Measurements from ENCODE around the gene ZNF853.

Gene ZNF853

DNA sequence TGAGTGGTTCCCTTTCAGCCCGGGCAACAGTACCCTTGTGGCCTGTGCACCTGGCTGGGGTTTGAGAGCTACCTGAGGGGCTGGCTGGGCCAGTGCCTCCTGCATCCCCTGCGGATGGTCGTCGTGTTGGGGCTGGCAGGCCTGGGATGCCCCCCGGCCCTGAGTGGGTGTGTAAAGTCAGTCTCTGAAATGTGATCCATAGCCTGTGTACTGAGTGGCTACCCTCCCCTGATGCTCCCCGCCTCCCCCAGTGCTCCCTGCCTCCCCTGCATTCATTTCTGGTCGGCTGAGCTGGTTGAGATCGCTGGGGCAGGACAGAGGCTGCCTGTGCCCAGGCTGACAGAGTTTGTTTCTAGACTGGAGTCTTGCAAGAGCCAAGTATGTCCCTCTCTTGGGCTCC, 31.1 kb downstream of the ZNF853 start:
- TF ChIP-seq, protein P1, sequence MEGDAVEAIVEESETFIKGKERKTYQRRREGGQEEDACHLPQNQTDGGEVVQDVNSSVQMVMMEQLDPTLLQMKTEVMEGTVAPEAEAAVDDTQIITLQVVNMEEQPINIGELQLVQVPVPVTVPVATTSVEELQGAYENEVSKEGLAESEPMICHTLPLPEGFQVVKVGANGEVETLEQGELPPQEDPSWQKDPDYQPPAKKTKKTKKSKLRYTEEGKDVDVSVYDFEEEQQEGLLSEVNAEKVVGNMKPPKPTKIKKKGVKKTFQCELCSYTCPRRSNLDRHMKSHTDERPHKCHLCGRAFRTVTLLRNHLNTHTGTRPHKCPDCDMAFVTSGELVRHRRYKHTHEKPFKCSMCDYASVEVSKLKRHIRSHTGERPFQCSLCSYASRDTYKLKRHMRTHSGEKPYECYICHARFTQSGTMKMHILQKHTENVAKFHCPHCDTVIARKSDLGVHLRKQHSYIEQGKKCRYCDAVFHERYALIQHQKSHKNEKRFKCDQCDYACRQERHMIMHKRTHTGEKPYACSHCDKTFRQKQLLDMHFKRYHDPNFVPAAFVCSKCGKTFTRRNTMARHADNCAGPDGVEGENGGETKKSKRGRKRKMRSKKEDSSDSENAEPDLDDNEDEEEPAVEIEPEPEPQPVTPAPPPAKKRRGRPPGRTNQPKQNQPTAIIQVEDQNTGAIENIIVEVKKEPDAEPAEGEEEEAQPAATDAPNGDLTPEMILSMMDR (IDR thresholded peaks at IDR 0.05; ENCODE audit: extremely low read depth, missing control alignments), result no peak
- DNase-seq (ENCODE audit: low spot score), result no peak

DNA sequence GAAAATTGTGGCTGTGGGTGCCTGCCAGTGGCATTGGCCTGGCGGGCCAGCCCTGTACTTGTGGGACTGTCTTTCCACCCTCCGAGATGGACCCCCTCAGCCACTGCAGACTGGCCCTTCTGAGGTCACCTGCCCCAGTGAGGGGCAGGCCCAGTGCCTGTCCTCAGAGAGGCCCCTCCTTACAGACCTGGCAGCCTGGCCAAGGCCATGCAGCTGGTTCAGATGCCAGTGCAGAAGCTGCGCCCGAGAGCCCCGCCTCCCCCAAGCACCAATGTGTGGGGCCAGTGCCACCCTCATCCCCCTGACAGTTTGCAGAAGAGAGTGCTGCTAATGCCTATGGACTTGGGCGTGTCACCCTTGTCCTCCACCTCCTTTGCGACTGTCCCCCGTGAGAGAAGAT, 31.7 kb downstream of the ZNF853 start:
- DNase-seq (ENCODE audit: low spot score), result no peak
- TF ChIP-seq, protein P1 (IDR thresholded peaks at IDR 0.05; ENCODE audit: extremely low read depth, missing control alignments), result no peak

DNA sequence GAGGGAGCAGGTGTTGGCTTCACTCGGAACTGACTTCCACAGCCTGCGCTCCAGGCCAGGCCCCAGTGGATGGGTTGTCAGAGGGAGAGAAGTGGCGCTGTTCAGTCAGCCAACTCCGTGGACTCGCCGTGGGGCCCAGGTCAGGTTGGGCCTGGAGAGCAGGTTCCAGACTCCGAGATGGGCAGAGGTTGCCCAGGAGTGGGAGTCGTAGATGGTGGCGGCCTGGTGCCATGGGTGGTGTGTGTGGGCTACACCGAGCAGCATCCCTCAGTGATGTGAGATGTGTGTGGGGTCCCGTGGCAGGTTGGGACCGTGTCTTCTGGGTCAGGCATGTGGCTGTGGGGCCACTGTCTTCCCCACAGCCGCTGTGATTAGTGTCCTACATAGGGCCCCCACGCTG, 32.1 kb downstream of the ZNF853 start:
- TF ChIP-seq, protein P1 (IDR thresholded peaks at IDR 0.05; ENCODE audit: extremely low read depth, missing control alignments), result no peak

DNA sequence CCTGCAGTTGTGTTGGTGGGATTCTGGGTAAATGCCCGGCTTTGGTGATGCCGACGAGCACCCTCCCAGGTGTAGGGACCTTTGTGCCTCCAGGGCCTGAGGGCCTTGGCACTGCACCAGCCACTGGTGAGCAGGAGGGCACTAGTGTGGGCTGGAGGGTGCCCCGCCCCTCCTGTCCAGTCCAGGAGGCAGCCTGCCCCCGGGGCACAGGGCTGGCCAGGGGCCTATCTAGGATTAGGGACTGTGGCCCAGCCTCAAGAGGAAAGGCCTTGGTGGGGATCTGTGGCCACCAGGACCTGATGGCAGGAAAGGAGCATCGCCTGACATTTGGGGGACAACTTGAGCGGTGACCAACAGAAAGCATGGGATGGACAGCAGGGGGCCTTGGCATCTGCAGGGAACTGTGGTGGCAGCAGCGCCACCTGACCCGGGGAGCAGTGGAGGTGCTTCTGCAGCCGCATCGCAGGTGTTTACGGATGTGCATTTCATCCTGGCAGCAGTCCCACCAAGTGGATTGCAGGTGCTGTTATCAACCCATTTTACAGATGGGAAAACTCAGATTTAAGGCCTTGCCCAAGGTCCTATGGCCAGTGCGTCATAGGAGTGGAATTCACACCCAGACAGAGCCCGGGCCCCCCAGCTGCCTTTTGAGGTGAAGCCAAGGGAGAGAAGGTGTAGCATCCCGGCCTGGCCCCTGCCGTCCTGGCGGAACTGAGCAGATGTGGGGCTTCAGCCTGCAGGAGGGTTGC, 32.8 kb downstream of the ZNF853 start:
- no peak for DNase-seq (ENCODE audit: low spot score)
- TF ChIP-seq, protein P1 (IDR thresholded peaks at IDR 0.05; ENCODE audit: extremely low read depth, missing control alignments), result no peak

More for the DNA sequence above, 32.1 kb downstream of the ZNF853 start:
- DNase-seq (ENCODE audit: low spot score), result no peak

DNA sequence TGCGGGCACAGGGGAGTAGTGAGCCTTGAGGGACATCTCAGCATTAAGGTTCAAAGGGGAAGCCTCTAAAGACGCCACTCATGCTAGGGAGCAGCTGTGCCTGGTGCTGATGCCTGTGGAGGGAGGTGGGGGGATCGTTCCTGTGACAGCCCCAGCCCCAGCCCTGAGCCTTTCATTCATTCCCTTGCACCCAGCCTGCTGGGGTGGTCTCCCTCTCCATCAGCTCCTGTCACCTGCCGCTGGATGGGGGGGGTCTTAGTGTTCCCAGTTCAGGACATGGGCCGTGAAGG, 33.4 kb downstream of the ZNF853 start:
- TF ChIP-seq, protein P1 (IDR thresholded peaks at IDR 0.05; ENCODE audit: extremely low read depth, missing control alignments), result no peak
- no peak for DNase-seq (ENCODE audit: low spot score)

DNA sequence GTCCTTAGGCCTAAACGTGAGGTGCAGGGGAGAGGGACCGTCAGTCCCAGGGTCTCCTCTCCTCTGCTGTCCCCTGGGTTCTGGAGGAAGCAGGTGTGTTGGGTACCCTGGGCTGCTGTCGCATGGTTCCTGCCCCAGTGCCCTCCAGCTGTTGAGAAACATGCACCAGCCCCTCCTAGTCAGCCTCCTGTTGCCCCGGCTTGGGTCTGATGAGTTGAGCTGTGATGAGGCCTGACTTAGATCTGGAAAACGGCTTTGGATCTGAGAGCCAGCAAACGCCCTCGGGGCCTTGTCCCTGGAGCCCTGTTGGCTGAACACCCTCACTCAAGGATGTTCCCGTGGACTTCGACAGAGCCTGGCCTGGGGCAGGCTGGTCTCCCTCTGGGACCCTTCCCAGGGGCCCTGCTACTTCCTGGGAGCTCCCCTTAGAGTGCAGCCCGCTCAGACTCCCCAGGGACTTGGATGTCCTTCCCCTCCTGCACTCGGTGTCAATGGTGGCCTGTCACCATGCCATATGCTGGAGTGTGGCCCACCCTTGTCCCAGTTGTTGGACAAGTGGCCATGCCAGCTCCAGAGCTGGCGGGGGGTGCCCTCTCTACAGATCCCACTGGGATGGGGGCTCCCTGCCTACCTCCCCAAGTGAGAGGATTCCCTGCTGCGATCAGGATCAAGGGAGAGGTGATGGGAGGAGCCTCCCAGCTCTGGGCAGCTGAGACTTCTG, 34.0 kb downstream of the ZNF853 start:
- no peak for DNase-seq (ENCODE audit: low spot score)
- TF ChIP-seq, protein P1 (IDR thresholded peaks at IDR 0.05; ENCODE audit: extremely low read depth, missing control alignments), result no peak

DNA sequence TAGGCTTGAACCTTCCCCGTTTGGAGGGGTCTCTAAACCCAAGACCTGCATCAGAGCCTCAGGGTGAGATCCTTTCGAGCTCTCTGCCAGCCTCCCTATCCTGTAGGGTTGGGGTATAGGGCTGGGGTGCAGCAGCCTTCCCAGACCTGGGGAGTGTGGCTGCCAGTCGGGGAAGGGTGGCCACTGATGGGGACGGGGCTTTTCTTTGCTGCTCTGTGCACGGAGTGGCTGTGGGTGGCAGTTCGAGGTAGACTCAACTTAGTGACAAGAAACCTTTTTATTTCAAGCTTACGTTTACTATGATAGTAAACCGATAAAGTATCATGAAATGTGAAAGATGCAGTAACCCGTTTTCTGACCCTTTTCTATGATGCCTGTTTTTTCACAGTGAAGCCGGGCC, 34.7 kb downstream of the ZNF853 start:
- no peak for DNase-seq (ENCODE audit: low spot score)
- TF ChIP-seq, protein P1 (IDR thresholded peaks at IDR 0.05; ENCODE audit: extremely low read depth, missing control alignments), result no peak
